ENCODE results near the gene AICDA.

- no peak for TF ChIP-seq EZH2 (IDR thresholded peaks at IDR 0.05)
- no peak for TF ChIP-seq POLR2AphosphoS5 (IDR thresholded peaks at IDR 0.05; ENCODE audit: borderline replicate concordance, low read depth, low read length)
Observed at GRCh38 chr12:8564656-8565055, 48.0 kb downstream of the AICDA start.
